ENCODE measurements around the gene KIRREL3. TPM values are rescaled to one million over a fixed set of nuclear protein-coding genes. Genes with fewer than 3 reads are reported as not detected.

The KIRREL3 gene
- total RNA-seq, 2 experiments from 2014 or later, result not detected

DNA sequence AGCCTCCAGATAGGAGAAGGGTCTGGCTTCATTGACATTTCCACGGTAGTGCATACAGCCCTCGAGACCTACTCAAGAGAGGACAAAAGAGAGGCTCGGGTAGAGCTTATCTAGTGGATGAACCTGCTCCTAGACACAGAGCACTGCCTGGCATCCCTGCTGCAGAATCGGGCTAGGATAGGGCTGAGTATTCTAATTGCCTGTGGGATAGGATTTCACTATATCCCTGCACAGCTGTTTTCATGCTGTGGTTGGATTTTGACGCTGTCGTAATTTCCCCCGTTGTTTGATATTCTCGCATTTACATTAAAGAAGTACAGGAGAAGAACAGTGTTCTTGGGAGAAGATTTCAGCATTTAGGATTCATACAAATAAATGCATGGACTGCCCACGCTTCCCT, 107.8 kb downstream of the KIRREL3 start:
- ATAC-seq (ENCODE audit: poor library complexity) (no peak), DNase-seq (no peak)
- ChIA-PET POLR2A (no interaction called here), CTCF (no interaction called here)
- H3K27ac Mint-ChIP-seq, result no peak overlapping the region
- peaks cover 17% of the 10 kb centered on the region for H3K27me3 Mint-ChIP-seq
- Histone ChIP-seq H3K4me3 (ENCODE audit: low read length) (no peak overlapping the region), H3K36me3 (ENCODE audit: insufficient read depth, low read length) (no peaks in the 10 kb centered on the region), H3K4me1 (ENCODE audit: insufficient read depth, low read length) (no peaks in the 10 kb centered on the region), H3K27me3 (ENCODE audit: control insufficient read depth in 1 of 2, insufficient read depth in 2 of 2, low read length in 2 of 2) (no peaks in the 10 kb centered on the region), H3K9me3 (ENCODE audit: control insufficient read depth in 1 of 2, insufficient read depth in 1 of 2, low read length in 2 of 2) (peaks cover 0 to 7% of the 10 kb centered on the region in 2 experiments), H3K27ac (ENCODE audit: low read depth in 1 of 2, low read length in 2 of 2) (no peak overlapping the region)
- H3K4me1 Mint-ChIP-seq (ENCODE audit: low read depth), result no peaks in the 10 kb centered on the region
- intact Hi-C loops (cut with DNase I, micrococcal nuclease), result no loop called here
- H3K9me3 Mint-ChIP-seq, result peaks cover 7% of the 10 kb centered on the region
- no peaks in the 10 kb centered on the region for H3K36me3 Mint-ChIP-seq (ENCODE audit: low read depth)
- TF ChIP-seq, protein P1, sequence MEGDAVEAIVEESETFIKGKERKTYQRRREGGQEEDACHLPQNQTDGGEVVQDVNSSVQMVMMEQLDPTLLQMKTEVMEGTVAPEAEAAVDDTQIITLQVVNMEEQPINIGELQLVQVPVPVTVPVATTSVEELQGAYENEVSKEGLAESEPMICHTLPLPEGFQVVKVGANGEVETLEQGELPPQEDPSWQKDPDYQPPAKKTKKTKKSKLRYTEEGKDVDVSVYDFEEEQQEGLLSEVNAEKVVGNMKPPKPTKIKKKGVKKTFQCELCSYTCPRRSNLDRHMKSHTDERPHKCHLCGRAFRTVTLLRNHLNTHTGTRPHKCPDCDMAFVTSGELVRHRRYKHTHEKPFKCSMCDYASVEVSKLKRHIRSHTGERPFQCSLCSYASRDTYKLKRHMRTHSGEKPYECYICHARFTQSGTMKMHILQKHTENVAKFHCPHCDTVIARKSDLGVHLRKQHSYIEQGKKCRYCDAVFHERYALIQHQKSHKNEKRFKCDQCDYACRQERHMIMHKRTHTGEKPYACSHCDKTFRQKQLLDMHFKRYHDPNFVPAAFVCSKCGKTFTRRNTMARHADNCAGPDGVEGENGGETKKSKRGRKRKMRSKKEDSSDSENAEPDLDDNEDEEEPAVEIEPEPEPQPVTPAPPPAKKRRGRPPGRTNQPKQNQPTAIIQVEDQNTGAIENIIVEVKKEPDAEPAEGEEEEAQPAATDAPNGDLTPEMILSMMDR (IDR thresholded peaks at IDR 0.05), result no peak
- no peak overlapping the region for H3K4me3 Mint-ChIP-seq

DNA sequence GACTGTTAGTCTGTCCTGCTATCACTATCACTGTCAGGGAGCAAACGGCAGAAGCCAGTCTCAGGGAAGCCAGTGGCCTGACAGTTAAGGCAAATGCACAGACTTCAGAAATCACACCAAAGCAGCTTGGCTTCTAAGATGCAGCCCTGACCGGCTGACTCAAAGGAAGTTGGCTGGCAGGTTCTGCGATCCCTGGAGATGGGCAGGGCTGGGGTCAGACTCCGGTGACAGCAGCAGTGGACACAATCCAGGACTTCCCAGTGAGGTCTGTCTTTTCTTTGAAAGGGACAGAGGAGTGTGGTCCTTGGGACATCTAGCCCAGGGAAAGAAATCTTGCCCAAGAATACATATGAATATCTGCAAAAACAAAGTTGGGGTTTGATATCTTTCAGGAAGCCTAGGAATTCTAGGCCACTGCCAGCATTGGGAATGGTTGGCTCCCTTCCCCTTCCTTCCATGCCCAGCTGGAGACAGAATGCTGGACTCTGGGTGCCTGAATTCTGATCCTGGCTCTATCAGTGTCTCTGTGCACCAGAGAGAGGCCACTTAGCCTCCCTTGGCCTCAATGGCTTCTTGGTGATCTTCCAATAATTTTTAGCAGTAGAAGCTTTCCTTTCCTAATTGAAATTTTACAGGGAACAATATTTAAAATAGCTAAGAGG, 108.9 kb downstream of the KIRREL3 start:
- peaks cover 16% of the 10 kb centered on the region for H3K27me3 Mint-ChIP-seq
- H3K27me3 ChIP-seq (ENCODE audit: control insufficient read depth in 1 of 2, insufficient read depth in 2 of 2, low read length in 2 of 2), result no peaks in the 10 kb centered on the region
- peaks cover 0 to 4% of the 10 kb centered on the region in 2 experiments for H3K9me3 ChIP-seq (ENCODE audit: control insufficient read depth in 1 of 2, insufficient read depth in 1 of 2, low read length in 2 of 2)
- no peak overlapping the region for H3K4me3 ChIP-seq (ENCODE audit: low read length)
- ChIA-PET CTCF (no interaction called here), POLR2A (no interaction called here)
- no peaks in the 10 kb centered on the region for H3K36me3 Mint-ChIP-seq (ENCODE audit: low read depth)
- TF ChIP-seq, protein P1 (IDR thresholded peaks at IDR 0.05), result no peak
- no peak overlapping the region for H3K4me3 Mint-ChIP-seq
- ATAC-seq (ENCODE audit: poor library complexity), result no peak
- H3K4me1 ChIP-seq (ENCODE audit: insufficient read depth, low read length), result no peaks in the 10 kb centered on the region
- no peaks in the 10 kb centered on the region for H3K36me3 ChIP-seq (ENCODE audit: insufficient read depth, low read length)
- intact Hi-C loops (cut with DNase I, micrococcal nuclease), result no loop called here
- no peak for DNase-seq
- H3K27ac Mint-ChIP-seq, result no peak overlapping the region
- peaks cover 5% of the 10 kb centered on the region for H3K9me3 Mint-ChIP-seq
- H3K27ac ChIP-seq (ENCODE audit: low read depth in 1 of 2, low read length in 2 of 2), result no peak overlapping the region
- no peaks in the 10 kb centered on the region for H3K4me1 Mint-ChIP-seq (ENCODE audit: low read depth)

DNA sequence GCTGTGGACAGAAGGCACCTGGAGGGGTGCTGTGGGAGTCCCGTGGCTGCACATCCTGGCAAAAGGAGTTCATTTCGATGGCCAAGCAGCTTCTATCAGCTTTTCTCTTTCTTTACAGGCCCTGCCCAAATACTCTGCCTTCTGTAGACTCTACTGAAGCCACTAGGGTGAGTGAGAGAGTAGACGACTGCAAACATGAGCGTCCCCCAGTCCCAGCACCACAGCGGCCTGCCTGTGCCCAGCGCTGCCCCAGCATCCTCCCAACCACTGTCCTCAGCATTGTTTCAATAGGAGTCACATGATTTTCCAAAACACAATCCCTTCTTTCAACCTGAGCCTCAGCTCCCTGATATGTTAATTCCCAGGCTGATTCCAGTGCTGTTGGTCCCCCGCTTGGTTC, 110.0 kb downstream of the KIRREL3 start:
- POLR2A ChIA-PET, result no interaction called here
- Histone ChIP-seq H3K36me3 (ENCODE audit: insufficient read depth, low read length) (no peaks in the 10 kb centered on the region), H3K4me1 (ENCODE audit: insufficient read depth, low read length) (no peaks in the 10 kb centered on the region), H3K27me3 (ENCODE audit: control insufficient read depth in 1 of 2, insufficient read depth in 2 of 2, low read length in 2 of 2) (no peaks in the 10 kb centered on the region), H3K27ac (ENCODE audit: low read depth in 1 of 2, low read length in 2 of 2) (no peak overlapping the region), H3K4me3 (ENCODE audit: low read length) (no peak overlapping the region), H3K9me3 (ENCODE audit: control insufficient read depth in 1 of 2, insufficient read depth in 1 of 2, low read length in 2 of 2) (peaks cover 0 to 2% of the 10 kb centered on the region in 2 experiments)
- ATAC-seq (ENCODE audit: poor library complexity) (no peak), DNase-seq (no peak)
- Mint-ChIP-seq H3K4me3 (no peak overlapping the region), H3K27ac (no peak overlapping the region), H3K27me3 (peaks cover 11% of the 10 kb centered on the region), H3K36me3 (ENCODE audit: low read depth) (no peaks in the 10 kb centered on the region), H3K4me1 (ENCODE audit: low read depth) (no peaks in the 10 kb centered on the region), H3K9me3 (no peaks in the 10 kb centered on the region)
- CTCF ChIA-PET, result no interaction called here
- intact Hi-C loops (cut with DNase I, micrococcal nuclease), result no loop called here
- TF ChIP-seq, protein P1 (IDR thresholded peaks at IDR 0.05), result no peak

All from CD4-positive, alpha-beta T cell (primary cell).